A549 treated with AZD2906 at 1 μM for 4 hours (cell line): ENCODE measurements around the gene ALDH1A2. TPM values are rescaled to one million over a fixed set of nuclear protein-coding genes. Genes with fewer than 3 reads are reported as not detected.

Experiments
- total RNA-seq: library from RNA; stranded (reverse); fragments of 200-300 nt; extraction: Qiagen RNA extraction; gene quantifications from 5 replicates; pipeline ENCODE4 v1.2.3, GENCODE V29; 2022

The ALDH1A2 gene
- 0.11 to 0.18 TPM (median 0.15 TPM) in 3 of 5 replicates, not detected in the others for total RNA-seq

DNA sequence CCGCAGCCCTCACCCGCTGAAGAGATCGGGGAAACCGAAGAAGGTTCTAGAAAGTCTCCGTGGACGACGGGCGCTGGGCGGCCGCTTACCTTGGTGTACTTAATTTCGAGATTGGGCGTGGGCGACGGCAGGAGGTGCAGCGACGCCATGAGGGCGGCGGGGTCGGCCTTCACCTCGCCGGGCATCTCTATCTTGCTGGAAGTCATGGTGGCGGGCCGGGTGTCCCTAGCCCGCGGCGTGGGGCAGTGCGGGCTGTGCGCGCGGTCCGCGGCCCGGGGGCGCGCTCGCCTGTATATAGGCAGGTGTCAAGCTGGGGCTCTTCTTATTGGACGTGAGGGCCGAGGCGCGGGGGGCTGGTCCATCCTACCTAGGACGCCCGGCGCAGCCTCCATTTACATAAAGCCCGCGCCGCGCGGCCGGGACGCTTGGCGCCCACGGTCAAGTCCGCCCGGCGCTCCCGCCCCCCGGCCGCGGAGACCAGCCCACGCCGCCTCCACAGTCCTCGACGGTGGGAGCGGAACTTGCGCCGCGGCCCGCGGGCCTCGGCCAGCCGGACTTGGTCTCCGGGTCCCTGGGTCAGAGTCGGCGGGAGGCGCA is at the start of gene ALDH1A2:
ALDH1A2 (minus strand) TSS at position 267 of the 597 bp plus-strand sequence; CDS start at position 206, 61 bp downstream.

Other genes starting within 250 kb of the ALDH1A2 start
- gene AQP9, start 72.7 kb upstream of the ALDH1A2 start, total RNA-seq = 0.05 to 0.14 TPM (median 0.09 TPM) in 5 replicates